Midbrain (tissue), 1 donor: ENCODE measurements around the gene OSGEPL1.
A peak's percentile ranks its signal among the peaks of the same experiment; 100 is the strongest.
"Not testable (repeated sequence)": the region's sequence is repeated elsewhere in the genome, so short reads cannot be mapped to it uniquely, and the experiment has no call there.

ENCODE experiments used
- DNase-seq: peaks from one replicate; lab custom pipeline; 2025; lab: John Stamatoyannopoulos, UW

Gene OSGEPL1

GRCh38 chr2:189751080-189751658, 11.4 kb downstream of the OSGEPL1 start:
- peak; percentile 14 for DNase-seq

GRCh38 chr2:189729430-189729829, 33.2 kb downstream of the OSGEPL1 start:
- no peak for DNase-seq

- no peak for DNase-seq
These were observed 35.7 kb downstream of the OSGEPL1 start for GRCh38 chr2:189726849-189727248.

- no peak for DNase-seq
These were observed 36.3 kb downstream of the OSGEPL1 start for GRCh38 chr2:189726271-189726670.

GRCh38 chr2:189723192-189723591, 39.4 kb downstream of the OSGEPL1 start:
- no peak for DNase-seq

- DNase-seq, result no peak
These were observed 43.0 kb downstream of the OSGEPL1 start for GRCh38 chr2:189719571-189719970.

GRCh38 chr2:189717593-189717992, 45.0 kb downstream of the OSGEPL1 start:
- DNase-seq, result not testable (repeated sequence)

GRCh38 chr2:189709501-189710221, 52.9 kb downstream of the OSGEPL1 start:
- peak; percentile 19 for DNase-seq

- no peak for DNase-seq
These were observed 60.5 kb downstream of the OSGEPL1 start for GRCh38 chr2:189702071-189702470.

- DNase-seq, result no peak
These were observed 61.9 kb downstream of the OSGEPL1 start for GRCh38 chr2:189700681-189701080.

GRCh38 chr2:189698020-189698887, 64.3 kb downstream of the OSGEPL1 start:
- DNase-seq, result peak; percentile 64
